PC-9 (cell line): ENCODE data around the gene TEPSIN.

Experiments
- CTCF ChIP-seq: fragments of 200-600 bp; sonication (generic); conservative IDR thresholded peaks from 2 replicates; pipeline ENCODE4 v1.6.1; 2017; ENCODE audit warnings: mixed run types, antibody characterized with exemption, mild to moderate bottlenecking, moderate library complexity
- EZH2 ChIP-seq: fragments of 200-600 bp; sonication (generic); IDR thresholded peaks from 2 replicates; pipeline ENCODE4 v1.8.0; 2017; ENCODE audit warnings: antibody characterized with exemption, low read depth

GRCh38 chr17:81282141-81282540, 43.3 kb upstream of the TEPSIN start:
- TF ChIP-seq CTCF (no peak), EZH2 (no peak)
